ENCODE measurements around the gene PITPNM1.

DNA sequence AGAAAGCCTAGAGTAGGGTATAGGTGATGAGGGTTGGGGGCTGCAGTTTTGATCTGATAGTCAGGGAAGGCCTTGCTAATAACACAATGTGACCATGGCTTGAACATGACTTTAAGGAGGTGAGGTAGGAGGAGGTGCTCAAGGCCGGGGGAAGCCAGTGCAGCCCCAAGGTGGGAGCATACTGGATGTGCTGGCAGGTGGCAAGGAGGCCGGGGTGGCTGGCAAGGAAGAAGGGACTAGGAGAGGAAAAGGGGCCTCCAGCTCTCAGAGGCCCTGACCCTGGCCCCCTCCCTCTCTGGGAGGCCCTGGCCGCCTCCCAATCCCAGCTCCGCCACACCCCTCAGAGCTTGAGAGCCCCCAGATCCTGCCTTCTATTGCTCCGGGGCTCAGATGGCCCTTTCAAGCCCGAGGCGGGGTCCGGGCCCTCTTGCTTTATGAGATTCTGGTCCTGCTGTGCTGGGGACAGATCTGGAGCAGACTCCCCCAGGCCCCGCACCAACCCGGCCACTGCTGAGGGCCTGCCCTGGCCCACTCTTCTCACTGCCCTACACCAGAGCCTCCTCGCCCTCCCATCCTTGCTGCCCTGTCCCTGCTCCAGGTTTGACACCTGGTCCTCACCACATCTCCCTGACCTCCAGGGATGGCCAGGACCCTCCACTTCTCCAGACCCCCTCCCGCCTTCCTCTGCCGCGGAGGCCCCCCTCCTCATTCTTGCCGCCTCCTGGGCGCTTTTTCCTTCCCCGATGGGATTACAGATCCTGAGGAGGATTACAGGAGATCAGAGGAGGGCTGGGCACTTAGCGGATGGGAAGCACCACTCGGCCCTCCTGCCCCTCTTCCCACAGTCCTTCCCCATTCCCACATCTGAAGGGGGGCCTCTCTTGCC is 1.8 kb downstream of the PITPNM1 start:
- TF ChIP-seq CTCF (IDR thresholded peaks at IDR 0.05) (no peak), POLR2A (IDR thresholded peaks at IDR 0.05) (no peak)
